Keratinocyte (primary cell): Measurements from ENCODE around the gene MARCHF10. TPM values are rescaled to one million over a fixed set of nuclear protein-coding genes. Genes with fewer than 3 reads are reported as not detected.

Experiments
- DNase-seq: peaks from one replicate; pipeline ENCODE4 v3.0.0-alpha.2; 2011; ENCODE audit warnings: low read depth, missing footprints, low spot score
- FAIRE-seq: peaks from 2 replicates; lab custom pipeline; 2011; peaks lifted over from hg19 to GRCh38; lab: Jason Lieb, UNC
- H2AFZ ChIP-seq: 2 replicates; pipeline ENCODE4 v1.6.0; 2012; ENCODE audit warnings: low read length, control low read depth, inconsistent platforms; ENCODE audit not compliant: control insufficient read depth
- H3K27ac ChIP-seq: 2 replicates; pipeline ENCODE4 v1.5.1; 2011; ENCODE audit warnings: low read length; ENCODE audit not compliant: control insufficient read depth, insufficient read depth
- H3K27me3 ChIP-seq: 3 replicates; pipeline ENCODE4 v1.6.0; 2011; ENCODE audit warnings: low read length; ENCODE audit not compliant: control insufficient read depth, insufficient read depth; ENCODE audit errors: extremely low read depth
- H3K36me3 ChIP-seq, 2 experiments: 2 replicates in 1 of 2; 3 replicates in 1 of 2; pipeline ENCODE4 v1.5.1; 2011; ENCODE audit warnings: low read length in 2 of 2, mild to moderate bottlenecking in 1 of 2; ENCODE audit not compliant: control insufficient read depth in 2 of 2, insufficient read depth in 2 of 2; ENCODE audit errors: extremely low read depth in 1 of 2
- H3K4me1 ChIP-seq: 3 replicates; pipeline ENCODE4 v1.5.1; 2011; ENCODE audit warnings: low read length; ENCODE audit not compliant: control insufficient read depth, insufficient read depth; ENCODE audit errors: extremely low read depth
- H3K4me2 ChIP-seq: 3 replicates; pipeline ENCODE4 v1.6.0; 2011; ENCODE audit warnings: low read depth, low read length; ENCODE audit not compliant: control insufficient read depth, insufficient read depth; ENCODE audit errors: extremely low read depth
- H3K4me3 ChIP-seq, 3 experiments: fragments of 200-600 bp in 1 of 3; sonication (generic) in 1 of 3; 2 replicates in 2 of 3; 3 replicates in 1 of 3; pipeline ENCODE4 v1.5.1; 2011 to 2016; ENCODE audit warnings: low read length in 3 of 3, mild to moderate bottlenecking in 3 of 3, control low read depth in 2 of 3, inconsistent platforms in 1 of 3, low read depth in 1 of 3, mixed read lengths in 1 of 3, mixed run types in 1 of 3, moderate library complexity in 1 of 3; ENCODE audit not compliant: control insufficient read depth in 2 of 3, insufficient read depth in 2 of 3; ENCODE audit errors: extremely low read depth in 1 of 3
- H3K79me2 ChIP-seq: 2 replicates; pipeline ENCODE4 v1.6.0; 2012; ENCODE audit warnings: low read length; ENCODE audit not compliant: control insufficient read depth, insufficient read depth
- H3K9ac ChIP-seq: 3 replicates; pipeline ENCODE4 v1.6.0; 2011; ENCODE audit warnings: low read length; ENCODE audit not compliant: control insufficient read depth, insufficient read depth; ENCODE audit errors: extremely low read depth
- H3K9me1 ChIP-seq: 3 replicates; pipeline ENCODE4 v1.6.0; 2011; ENCODE audit warnings: low read length; ENCODE audit not compliant: control insufficient read depth, insufficient read depth; ENCODE audit errors: extremely low read depth
- H3K9me3 ChIP-seq: 2 replicates; pipeline ENCODE4 v1.5.1; 2012; ENCODE audit warnings: low read depth, low read length; ENCODE audit not compliant: control insufficient read depth
- H4K20me1 ChIP-seq: 3 replicates; pipeline ENCODE4 v1.6.0; 2011; ENCODE audit warnings: low read length; ENCODE audit not compliant: control insufficient read depth, insufficient read depth; ENCODE audit errors: extremely low read depth
- CTCF ChIP-seq, 3 experiments: IDR thresholded peaks in 1 of 3; conservative IDR thresholded peaks in 1 of 3; optimal IDR thresholded peaks in 1 of 3; 2 replicates in 2 of 3; 3 replicates in 1 of 3; pipeline versions ENCODE3 to v1.5.1; 2011; ENCODE audit warnings: low read length in 3 of 3, mild to moderate bottlenecking in 3 of 3, moderate library complexity in 2 of 3, control low read depth in 1 of 3, inconsistent platforms in 1 of 3; ENCODE audit not compliant: insufficient read depth in 2 of 3; ENCODE audit errors: extremely low read depth in 1 of 3
- EZH2 ChIP-seq: IDR thresholded peaks from one replicate; pipeline ENCODE4 v1.6.1; 2012; ENCODE audit warnings: inconsistent platforms, mild to moderate bottlenecking, low read length, moderate library complexity
- dilution Hi-C: fragments of 300-500 bp; cut with MboI; formaldehyde crosslinking; loops from one replicate; pipeline ENCODE4 v1.7.0; 2020; ENCODE audit warnings: low sequenced_read_pairs; ENCODE audit not compliant: extremely low pct_ligation_motif_present
- polyA plus RNA-seq, 5 experiments: library from polyadenylated mRNA; depleted of rRNA in 3 of 5; stranded (reverse) in 3 of 5; stranded (forward) in 1 of 5; unstranded in 1 of 5; fragments of >200 nt; gene quantifications; 1 replicate in 1 of 5; 2 replicates in 3 of 5; 3 replicates in 1 of 5; pipeline versions ENCODE4 v1.2.1 to v1.2.3, GENCODE V29; 2011 to 2012; ENCODE audit warnings: missing spikeins in 2 of 5, low read depth in 1 of 5, low replicate concordance in 1 of 5

The MARCHF10 gene
- polyA plus RNA-seq, 1 donor (not counting 4 experiments of a cell fraction or from before 2014, with no cell fraction given), result not detected

DNA sequence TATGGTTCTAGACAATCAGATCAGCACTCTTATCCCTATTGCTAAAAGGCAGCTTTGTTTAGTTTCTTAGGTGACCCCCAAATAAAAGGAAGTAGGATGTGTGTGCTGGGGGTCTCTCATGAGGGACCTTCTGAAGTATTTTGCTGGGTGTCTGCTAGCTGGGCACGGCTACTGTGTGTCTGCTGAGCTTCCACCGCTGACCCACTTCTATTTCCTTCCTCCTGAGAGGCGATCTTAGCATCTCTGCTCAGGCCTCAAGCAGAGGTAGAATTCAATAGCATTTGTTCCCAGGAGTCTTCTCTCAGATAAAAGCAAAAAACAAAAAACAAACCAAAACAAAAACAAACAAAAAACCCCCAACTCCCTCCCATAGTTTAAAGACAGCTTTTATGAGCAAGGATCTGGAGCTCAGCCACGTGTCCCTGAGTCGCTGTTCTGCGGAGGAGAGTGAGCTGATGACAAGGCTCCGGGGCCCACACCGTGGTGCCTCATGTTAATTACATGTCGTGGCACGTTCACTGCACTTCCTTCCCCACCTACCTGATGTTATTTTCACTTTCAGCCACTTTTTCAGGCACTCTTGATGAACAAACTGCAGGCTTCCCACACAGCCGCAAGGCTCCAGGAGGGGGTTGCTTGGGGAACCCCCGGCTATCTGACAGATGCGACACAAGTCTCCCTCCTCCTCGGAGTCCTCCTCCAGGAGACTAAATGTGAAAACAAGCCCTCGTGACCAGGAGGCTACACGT lies 83.5 kb downstream of the MARCHF10 start:
- peak; percentile 78 for FAIRE-seq

GRCh38 chr17:62723842-62724241 lies 84.3 kb downstream of the MARCHF10 start:
- Histone ChIP-seq H3K9me3 (no peaks in the 10 kb centered on the region), H3K27me3 (no peaks in the 10 kb centered on the region), H3K36me3 (no peaks in the 10 kb centered on the region), H4K20me1 (no peaks in the 10 kb centered on the region), H2AFZ (no peak overlapping the region), H3K79me2 (no peaks in the 10 kb centered on the region), H3K9ac (no peak overlapping the region), H3K27ac (no peak overlapping the region), H3K4me2 (no peak overlapping the region), H3K9me1 (no peaks in the 10 kb centered on the region), H3K4me3 (no peak overlapping the region), H3K4me1 (peaks cover 28% of the 10 kb centered on the region)
- FAIRE-seq, result no peak
- TF ChIP-seq EZH2 (no peak), CTCF (optimal IDR thresholded peaks at IDR 0.05 in 1 of 3, IDR thresholded peaks at IDR 0.05 in 1 of 3, conservative IDR thresholded peaks at IDR 0.05 in 1 of 3; ENCODE audit: extremely low read depth in 1 of 3, insufficient read depth in 2 of 3, low read length in 3 of 3) (no peak)
- dilution Hi-C loops, result no loop called here
- no peak for DNase-seq

More for the DNA sequence above, 83.5 kb downstream of the MARCHF10 start:
- dilution Hi-C loops, result no loop called here
- Histone ChIP-seq H3K9me3 (no peaks in the 10 kb centered on the region), H3K9ac (peak overlapping the region; percentile 53), H3K27me3 (no peaks in the 10 kb centered on the region), H3K27ac (peak overlapping the region; percentile 57), H3K36me3 (no peaks in the 10 kb centered on the region), H3K9me1 (no peaks in the 10 kb centered on the region), H3K4me2 (peak overlapping the region; percentile 76), H3K4me1 (peaks cover 28% of the 10 kb centered on the region), H3K4me3 (peak overlapping the region in 2 of 3 experiments; percentile 0 to 22), H3K79me2 (no peaks in the 10 kb centered on the region), H2AFZ (peak overlapping the region; percentile 62), H4K20me1 (no peaks in the 10 kb centered on the region)
- TF ChIP-seq CTCF (optimal IDR thresholded peaks at IDR 0.05 in 1 of 3, IDR thresholded peaks at IDR 0.05 in 1 of 3, conservative IDR thresholded peaks at IDR 0.05 in 1 of 3; ENCODE audit: extremely low read depth in 1 of 3, insufficient read depth in 2 of 3, low read length in 3 of 3), result no peak
- no peak for TF ChIP-seq EZH2
- DNase-seq, result no peak
